Amniotic epithelial cell (primary cell): ENCODE data around the gene TSC2.

Source experiments
- DNase-seq: peaks from one replicate; pipeline ENCODE4 v3.0.0-alpha.2; 2010; ENCODE audit warnings: low read depth

TSC2 gene

GRCh38 chr16:2031081-2031577, 16.7 kb upstream of the TSC2 start:
- DNase-seq, result no peak

GRCh38 chr16:2032285-2033056, 15.3 kb upstream of the TSC2 start:
- no peak for DNase-seq

- peak; percentile 54 for DNase-seq
These were observed 14.5 kb upstream of the TSC2 start for GRCh38 chr16:2033057-2033908.

GRCh38 chr16:2033909-2034695, 13.7 kb upstream of the TSC2 start:
- DNase-seq, result peak; percentile 38

GRCh38 chr16:2034696-2035430, 12.9 kb upstream of the TSC2 start:
- DNase-seq, result no peak

- DNase-seq, result peak; percentile 80
These were observed 12.2 kb upstream of the TSC2 start for GRCh38 chr16:2035431-2036199.

GRCh38 chr16:2036200-2036966, 11.4 kb upstream of the TSC2 start:
- no peak for DNase-seq

- DNase-seq, result no peak
These were observed 10.7 kb upstream of the TSC2 start for GRCh38 chr16:2037115-2037514.

- no peak for DNase-seq
These were observed 10.0 kb upstream of the TSC2 start for GRCh38 chr16:2037647-2038381.

- no peak for DNase-seq
These were observed 9.2 kb upstream of the TSC2 start for GRCh38 chr16:2038382-2039231.

- peak; percentile 42 for DNase-seq
These were observed 8.3 kb upstream of the TSC2 start for GRCh38 chr16:2039274-2040031.

- no peak for DNase-seq
These were observed 7.6 kb upstream of the TSC2 start for GRCh38 chr16:2040041-2040786.

GRCh38 chr16:2040787-2041522, 6.8 kb upstream of the TSC2 start:
- no peak for DNase-seq

- no peak for DNase-seq
These were observed 5.4 kb upstream of the TSC2 start for GRCh38 chr16:2042171-2042985.

GRCh38 chr16:2042986-2043666, 4.7 kb upstream of the TSC2 start:
- no peak for DNase-seq
